Hepatocyte (in vitro differentiated cells): ENCODE measurements around the gene PCBD2. TPM values are rescaled to one million over a fixed set of nuclear protein-coding genes. Genes with fewer than 3 reads are reported as not detected.

Experiments used
- DNase-seq: peaks from one replicate; pipeline ENCODE4 v3.0.0-alpha.2; 2016; ENCODE audit warnings: low spot score
- H2AFZ ChIP-seq: fragments of 200-600 bp; sonication (generic); 2 replicates; pipeline ENCODE4 v1.6.0; 2016; ENCODE audit warnings: antibody characterized with exemption, mild to moderate bottlenecking
- H3K27ac ChIP-seq: fragments of 200-600 bp; sonication (generic); 2 replicates; pipeline ENCODE4 v1.5.1; 2016; ENCODE audit warnings: mild to moderate bottlenecking
- H3K27me3 ChIP-seq: fragments of 200-600 bp; sonication (generic); 2 replicates; pipeline ENCODE4 v1.6.1; 2016
- H3K36me3 ChIP-seq: fragments of 200-600 bp; sonication (generic); replicated peaks from 2 replicates; pipeline ENCODE4 v1.5.1; 2016; ENCODE audit warnings: low read depth; ENCODE audit not compliant: insufficient read depth
- H3K4me1 ChIP-seq: fragments of 200-600 bp; sonication (generic); 2 replicates; pipeline ENCODE4 v1.5.1; 2016; ENCODE audit warnings: mild to moderate bottlenecking, moderate library complexity; ENCODE audit not compliant: insufficient read depth
- H3K4me2 ChIP-seq: fragments of 200-600 bp; sonication (generic); 2 replicates; pipeline ENCODE4 v1.6.0; 2016
- H3K4me3 ChIP-seq: fragments of 200-600 bp; sonication (generic); 2 replicates; pipeline ENCODE4 v1.5.1; 2016; ENCODE audit warnings: mild to moderate bottlenecking
- H3K79me2 ChIP-seq: fragments of 200-600 bp; sonication (generic); 2 replicates; pipeline ENCODE4 v1.6.0; 2017; ENCODE audit warnings: mild to moderate bottlenecking
- H3K9me2 ChIP-seq: fragments of 200-600 bp; sonication (generic); replicated peaks from 2 replicates; pipeline ENCODE4 v1.6.0; 2017; ENCODE audit warnings: mild to moderate bottlenecking; ENCODE audit not compliant: insufficient read depth
- H3K9me3 ChIP-seq: fragments of 200-600 bp; sonication (generic); 2 replicates; pipeline ENCODE4 v1.5.1; 2016; ENCODE audit warnings: low read depth, mild to moderate bottlenecking
- H4K20me1 ChIP-seq: fragments of 200-600 bp; sonication (generic); 2 replicates; pipeline ENCODE4 v1.6.0; 2016; ENCODE audit warnings: mild to moderate bottlenecking; ENCODE audit not compliant: insufficient read depth, poor library complexity, severe bottlenecking
- CTCF ChIP-seq: fragments of 200-600 bp; sonication (generic); IDR thresholded peaks from 2 replicates; pipeline ENCODE4 v1.5.1; 2016; ENCODE audit warnings: antibody characterized with exemption, mild to moderate bottlenecking; ENCODE audit not compliant: poor library complexity
- EZH2 ChIP-seq: fragments of 200-600 bp; sonication (generic); IDR thresholded peaks from 2 replicates; pipeline ENCODE4 v1.6.1; 2016; ENCODE audit warnings: antibody characterized with exemption, mild to moderate bottlenecking, borderline replicate concordance
- EZH2phosphoT487 ChIP-seq: fragments of 200-600 bp; sonication (generic); IDR thresholded peaks from one replicate; pipeline ENCODE4 v1.6.1; 2018; ENCODE audit warnings: antibody characterized with exemption, mild to moderate bottlenecking, low read depth, moderate library complexity; ENCODE audit not compliant: unreplicated experiment, severe bottlenecking
- WGBS: methylation state at CpG from one replicate; pipeline ENCODE4 v1.1.6; 2016; ENCODE audit warnings: low lambda C conversion rate; ENCODE audit errors: missing lambda C conversion rate; 5-methylcytosine and 5-hydroxymethylcytosine counted together
- polyA plus RNA-seq: library from polyadenylated mRNA; unstranded; fragments of >200 nt; fragmentation: Nextera tagmentation; extraction: Ambion mirVana; gene quantifications from 2 replicates; pipeline ENCODE4 v1.2.1, GENCODE V29; 2016
- total RNA-seq: library from RNA; depleted of rRNA; stranded (reverse); fragments of >200 nt; gene quantifications from 2 replicates; pipeline ENCODE4 v1.2.3, GENCODE V29; 2014

The PCBD2 gene
- total and polyA plus RNA-seq, 2 experiments from 2014 or later, result 5.2 to 14.0 TPM

DNA sequence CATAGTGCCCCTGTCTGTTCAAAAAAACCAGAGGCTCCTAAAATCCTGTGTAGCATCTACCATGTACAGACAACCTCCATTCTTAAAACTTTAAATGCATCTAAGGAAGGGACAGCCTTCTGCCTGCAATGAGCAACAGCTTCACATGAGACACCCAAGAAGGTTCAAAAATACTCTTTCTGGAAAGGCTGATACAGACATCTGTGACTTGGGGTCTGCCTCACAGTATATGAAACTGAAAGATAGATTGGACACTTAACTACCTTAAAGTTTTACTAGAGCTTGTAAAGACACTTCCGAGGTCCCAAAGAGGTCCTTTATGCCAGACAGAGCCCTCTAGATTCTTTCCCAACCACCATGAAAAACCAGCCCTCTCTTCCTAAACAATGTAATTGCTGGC, 34.6 kb downstream of the PCBD2 start:
- no peak overlapping the region for H3K4me3 ChIP-seq
- no peaks in the 10 kb centered on the region for H3K9me3 ChIP-seq
- no peaks in the 10 kb centered on the region for H3K4me1 ChIP-seq
- H3K27ac ChIP-seq, result no peak overlapping the region
- H4K20me1 ChIP-seq, result no peaks in the 10 kb centered on the region
- H3K9me2 ChIP-seq, result no peaks in the 10 kb centered on the region
- no peaks in the 10 kb centered on the region for H3K79me2 ChIP-seq
- DNase-seq, result no peak
- H3K4me2 ChIP-seq, result no peak overlapping the region
- no peaks in the 10 kb centered on the region for H3K27me3 ChIP-seq
- TF ChIP-seq EZH2 (no peak), EZH2phosphoT487 (no peak), CTCF (no peak)
- 71% methylated on average over 1 of the region's 1 CpG for WGBS
- H3K36me3 ChIP-seq, result no peaks in the 10 kb centered on the region
- no peak overlapping the region for H2AFZ ChIP-seq

- TF ChIP-seq CTCF, result no peak
- no peak for TF ChIP-seq EZH2phosphoT487
- no peak for TF ChIP-seq EZH2
- 59% methylated on average over 1 of the region's 1 CpG for WGBS
- DNase-seq, result no peak
Measured at GRCh38 chr5:134943547-134943946, 38.6 kb downstream of the PCBD2 start.

DNA sequence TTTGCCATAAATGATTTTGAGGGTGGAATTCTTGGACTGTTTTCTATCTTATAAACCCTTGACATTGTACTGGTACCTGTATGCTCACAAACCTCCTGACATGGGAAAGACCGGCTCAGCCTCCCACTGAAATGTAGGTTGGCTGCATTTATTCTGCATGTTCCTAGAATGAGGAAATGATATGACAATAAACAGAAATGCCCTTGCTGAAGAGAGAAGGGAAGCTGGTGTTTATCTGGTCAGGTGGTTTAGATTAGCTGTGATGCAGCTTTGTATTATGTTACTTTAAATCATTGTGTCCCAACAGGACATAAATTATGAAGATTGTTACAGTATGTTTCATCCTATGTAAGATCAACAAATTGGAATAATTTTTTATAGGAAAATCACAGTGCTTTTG, 39.7 kb downstream of the PCBD2 start:
- 43% methylated on average over 1 of the region's 1 CpG for WGBS
- H3K4me2 ChIP-seq, result no peak overlapping the region
- H4K20me1 ChIP-seq, result no peaks in the 10 kb centered on the region

More at GRCh38 chr5:134943547-134943946, 38.6 kb downstream of the PCBD2 start:
- H3K4me3 ChIP-seq, result no peak overlapping the region
- no peaks in the 10 kb centered on the region for H3K9me3 ChIP-seq
- H3K27ac ChIP-seq, result no peak overlapping the region
- H3K27me3 ChIP-seq, result no peaks in the 10 kb centered on the region
- no peak overlapping the region for H2AFZ ChIP-seq
- H3K4me2 ChIP-seq, result no peak overlapping the region
- H3K79me2 ChIP-seq, result no peaks in the 10 kb centered on the region
- no peaks in the 10 kb centered on the region for H3K4me1 ChIP-seq
- no peaks in the 10 kb centered on the region for H4K20me1 ChIP-seq
- H3K9me2 ChIP-seq, result no peaks in the 10 kb centered on the region
- H3K36me3 ChIP-seq, result no peaks in the 10 kb centered on the region

More for the DNA sequence above, 39.7 kb downstream of the PCBD2 start:
- DNase-seq, result no peak
- no peaks in the 10 kb centered on the region for H3K4me1 ChIP-seq
- no peak overlapping the region for H3K4me3 ChIP-seq
- TF ChIP-seq EZH2, result no peak
- TF ChIP-seq CTCF, result no peak
- no peak for TF ChIP-seq EZH2phosphoT487
- no peaks in the 10 kb centered on the region for H3K36me3 ChIP-seq
- H3K27me3 ChIP-seq, result no peaks in the 10 kb centered on the region
- H3K9me2 ChIP-seq, result no peaks in the 10 kb centered on the region
- no peaks in the 10 kb centered on the region for H3K79me2 ChIP-seq
- no peak overlapping the region for H2AFZ ChIP-seq
- H3K9me3 ChIP-seq, result no peaks in the 10 kb centered on the region
- no peak overlapping the region for H3K27ac ChIP-seq
